Osteocyte (in vitro differentiated cells): ENCODE data around the gene RFPL3. TPM values are rescaled to one million over a fixed set of nuclear protein-coding genes. Genes with fewer than 3 reads are reported as not detected.

Experiments
- DNase-seq: peaks from one replicate; pipeline ENCODE4 v3.0.0; 2021; ENCODE audit warnings: mixed read lengths; ENCODE audit not compliant: unreplicated experiment; ENCODE audit errors: extremely low spot score
- H3K27ac Mint-ChIP-seq: one replicate; pipeline ENCODE4 v1.8.0; 2021; ENCODE audit warnings: mild to moderate bottlenecking, mixed read lengths; ENCODE audit not compliant: unreplicated experiment
- H3K27me3 Mint-ChIP-seq: one replicate; pipeline ENCODE4 v1.8.0; 2021; ENCODE audit warnings: mixed read lengths; ENCODE audit not compliant: unreplicated experiment
- H3K36me3 Mint-ChIP-seq: one replicate; pipeline ENCODE4 v1.8.0; 2021; ENCODE audit warnings: mixed read lengths; ENCODE audit not compliant: unreplicated experiment
- H3K4me1 Mint-ChIP-seq: one replicate; pipeline ENCODE4 v1.8.0; 2021; ENCODE audit warnings: mixed read lengths; ENCODE audit not compliant: unreplicated experiment
- H3K4me3 Mint-ChIP-seq: one replicate; pipeline ENCODE4 v1.8.0; 2021; ENCODE audit warnings: mild to moderate bottlenecking, moderate library complexity, mixed read lengths; ENCODE audit not compliant: unreplicated experiment
- H3K9me3 Mint-ChIP-seq: one replicate; pipeline ENCODE4 v1.8.0; 2021; ENCODE audit warnings: mixed read lengths; ENCODE audit not compliant: unreplicated experiment
- total RNA-seq: library from RNA; stranded (reverse); gene quantifications from 2 replicates; pipeline ENCODE4 v1.2.1, GENCODE V29; 2021
- TF ChIP-seq, protein P1 (sequence below): fragments of 200-600 bp; sonication (generic); IDR thresholded peaks from 2 replicates; pipeline ENCODE4 v1.5.0; 2021; ENCODE audit warnings: antibody characterized with exemption, mild to moderate bottlenecking, moderate library complexity

RFPL3 gene
- total RNA-seq, 1 donor from 2014 or later: not detected

DNA sequence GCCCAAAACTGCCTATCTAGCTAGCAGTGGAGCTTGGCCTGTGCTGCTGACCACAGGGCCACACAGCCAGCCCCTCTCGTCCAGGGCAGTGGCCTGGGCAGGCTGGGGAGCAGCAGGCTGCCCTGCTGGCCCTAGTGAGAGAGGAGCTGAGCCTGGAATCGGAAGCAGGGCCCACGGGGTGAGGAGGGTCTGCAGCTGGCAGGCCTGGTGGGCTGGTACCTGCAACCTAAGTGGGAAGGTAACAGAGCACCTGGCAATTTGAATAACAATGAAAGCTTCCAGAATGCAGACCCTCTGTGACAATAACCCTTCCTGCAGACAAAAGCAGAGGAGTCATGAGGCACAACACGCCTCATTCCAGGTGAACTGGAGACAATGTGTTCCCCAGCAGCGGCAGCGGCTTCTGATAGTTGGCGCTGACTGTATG is 31.8 kb upstream of the RFPL3 start:
- H3K4me1 Mint-ChIP-seq: no peaks in the 10 kb centered on the region
- no peaks in the 10 kb centered on the region for H3K27me3 Mint-ChIP-seq
- TF ChIP-seq, protein P1, sequence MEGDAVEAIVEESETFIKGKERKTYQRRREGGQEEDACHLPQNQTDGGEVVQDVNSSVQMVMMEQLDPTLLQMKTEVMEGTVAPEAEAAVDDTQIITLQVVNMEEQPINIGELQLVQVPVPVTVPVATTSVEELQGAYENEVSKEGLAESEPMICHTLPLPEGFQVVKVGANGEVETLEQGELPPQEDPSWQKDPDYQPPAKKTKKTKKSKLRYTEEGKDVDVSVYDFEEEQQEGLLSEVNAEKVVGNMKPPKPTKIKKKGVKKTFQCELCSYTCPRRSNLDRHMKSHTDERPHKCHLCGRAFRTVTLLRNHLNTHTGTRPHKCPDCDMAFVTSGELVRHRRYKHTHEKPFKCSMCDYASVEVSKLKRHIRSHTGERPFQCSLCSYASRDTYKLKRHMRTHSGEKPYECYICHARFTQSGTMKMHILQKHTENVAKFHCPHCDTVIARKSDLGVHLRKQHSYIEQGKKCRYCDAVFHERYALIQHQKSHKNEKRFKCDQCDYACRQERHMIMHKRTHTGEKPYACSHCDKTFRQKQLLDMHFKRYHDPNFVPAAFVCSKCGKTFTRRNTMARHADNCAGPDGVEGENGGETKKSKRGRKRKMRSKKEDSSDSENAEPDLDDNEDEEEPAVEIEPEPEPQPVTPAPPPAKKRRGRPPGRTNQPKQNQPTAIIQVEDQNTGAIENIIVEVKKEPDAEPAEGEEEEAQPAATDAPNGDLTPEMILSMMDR: no peak
- peaks cover 6% of the 10 kb centered on the region for H3K9me3 Mint-ChIP-seq
- no peaks in the 10 kb centered on the region for H3K36me3 Mint-ChIP-seq
- no peak overlapping the region for H3K27ac Mint-ChIP-seq
- no peak overlapping the region for H3K4me3 Mint-ChIP-seq
- no peak for DNase-seq

DNA sequence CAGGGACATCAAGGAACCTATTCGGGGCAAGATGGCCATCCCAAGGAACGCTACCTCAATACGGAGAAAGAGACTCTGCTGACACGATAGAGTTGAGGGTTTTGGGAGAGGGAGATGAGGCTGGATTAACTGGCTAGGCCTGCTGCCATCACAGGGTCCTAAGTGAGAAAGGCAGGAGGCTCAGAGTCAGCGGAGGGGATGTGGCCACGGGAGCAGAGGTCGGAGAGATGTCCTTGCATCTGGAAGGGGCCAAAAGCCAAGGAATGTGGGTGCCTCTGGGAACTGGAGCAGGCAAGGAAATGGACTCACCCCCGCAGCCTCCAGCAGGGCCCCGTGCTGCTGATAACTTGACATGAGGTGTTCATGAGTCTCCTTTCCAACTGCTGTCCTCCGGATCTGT is 31.0 kb upstream of the RFPL3 start:
- no peak overlapping the region for H3K27ac Mint-ChIP-seq

DNA sequence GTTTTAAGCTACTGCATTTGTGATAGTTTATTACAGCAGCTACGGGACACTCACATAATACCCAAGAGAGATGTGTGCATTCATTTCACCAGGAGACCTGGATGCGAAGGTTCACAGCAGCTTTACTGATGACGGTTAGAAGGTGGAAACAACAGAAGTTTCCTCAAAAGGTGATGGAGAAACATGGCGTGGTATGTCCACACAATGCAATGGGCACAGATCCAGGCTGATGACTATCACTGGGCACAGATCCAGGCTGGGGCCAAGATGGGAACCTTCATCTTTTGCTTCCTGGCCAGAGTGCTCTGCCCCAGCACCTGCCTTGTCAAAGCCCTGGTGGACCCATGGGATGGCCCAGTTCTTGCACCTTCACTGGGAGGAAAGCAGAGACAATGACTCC is 30.6 kb upstream of the RFPL3 start:
- Mint-ChIP-seq H3K4me3 (no peak overlapping the region), H3K27ac (no peak overlapping the region), H3K27me3 (no peaks in the 10 kb centered on the region), H3K9me3 (peaks cover 6% of the 10 kb centered on the region), H3K36me3 (no peaks in the 10 kb centered on the region), H3K4me1 (no peaks in the 10 kb centered on the region)
- peak; percentile 48 for DNase-seq
- TF ChIP-seq, protein P1: no peak

More for the DNA sequence above, 31.0 kb upstream of the RFPL3 start:
- no peaks in the 10 kb centered on the region for H3K27me3 Mint-ChIP-seq
- DNase-seq: peak; percentile 62
- no peaks in the 10 kb centered on the region for H3K4me1 Mint-ChIP-seq
- H3K4me3 Mint-ChIP-seq: no peak overlapping the region
- H3K36me3 Mint-ChIP-seq: no peaks in the 10 kb centered on the region
- peaks cover 6% of the 10 kb centered on the region for H3K9me3 Mint-ChIP-seq
- TF ChIP-seq, protein P1: no peak

DNA sequence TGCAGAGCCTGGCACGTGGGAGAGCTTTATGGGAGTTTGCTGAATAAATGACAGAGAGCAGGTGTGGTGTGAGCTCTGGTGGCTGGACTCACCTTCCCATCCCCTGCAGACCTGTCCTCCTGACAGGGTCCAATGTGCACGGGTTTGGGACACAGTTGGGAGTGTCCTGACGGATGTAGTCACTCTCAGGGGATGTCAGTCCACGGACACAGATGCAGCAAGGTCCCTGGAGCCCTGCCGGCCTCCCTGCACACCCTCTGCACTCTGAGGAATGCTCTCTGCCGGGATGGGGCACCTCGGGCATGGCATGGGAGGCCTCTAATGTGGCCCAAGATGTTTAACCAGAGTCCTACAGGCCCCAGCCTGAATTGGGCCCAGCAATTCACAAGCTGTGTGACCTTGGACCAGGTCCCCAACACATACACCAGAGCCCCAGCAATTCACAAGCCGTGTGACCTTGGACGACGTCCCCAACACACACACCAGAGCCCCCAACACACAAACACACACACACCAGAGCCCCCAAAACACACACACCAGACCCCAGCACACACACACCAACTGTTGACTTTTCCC is 30.0 kb upstream of the RFPL3 start:
- no peaks in the 10 kb centered on the region for H3K4me1 Mint-ChIP-seq
- no peak overlapping the region for H3K4me3 Mint-ChIP-seq
- H3K27me3 Mint-ChIP-seq: no peaks in the 10 kb centered on the region
- no peak overlapping the region for H3K27ac Mint-ChIP-seq
- DNase-seq: peak; percentile 75
- H3K9me3 Mint-ChIP-seq: peaks cover 6% of the 10 kb centered on the region
- TF ChIP-seq, protein P1: no peak
- no peaks in the 10 kb centered on the region for H3K36me3 Mint-ChIP-seq

DNA sequence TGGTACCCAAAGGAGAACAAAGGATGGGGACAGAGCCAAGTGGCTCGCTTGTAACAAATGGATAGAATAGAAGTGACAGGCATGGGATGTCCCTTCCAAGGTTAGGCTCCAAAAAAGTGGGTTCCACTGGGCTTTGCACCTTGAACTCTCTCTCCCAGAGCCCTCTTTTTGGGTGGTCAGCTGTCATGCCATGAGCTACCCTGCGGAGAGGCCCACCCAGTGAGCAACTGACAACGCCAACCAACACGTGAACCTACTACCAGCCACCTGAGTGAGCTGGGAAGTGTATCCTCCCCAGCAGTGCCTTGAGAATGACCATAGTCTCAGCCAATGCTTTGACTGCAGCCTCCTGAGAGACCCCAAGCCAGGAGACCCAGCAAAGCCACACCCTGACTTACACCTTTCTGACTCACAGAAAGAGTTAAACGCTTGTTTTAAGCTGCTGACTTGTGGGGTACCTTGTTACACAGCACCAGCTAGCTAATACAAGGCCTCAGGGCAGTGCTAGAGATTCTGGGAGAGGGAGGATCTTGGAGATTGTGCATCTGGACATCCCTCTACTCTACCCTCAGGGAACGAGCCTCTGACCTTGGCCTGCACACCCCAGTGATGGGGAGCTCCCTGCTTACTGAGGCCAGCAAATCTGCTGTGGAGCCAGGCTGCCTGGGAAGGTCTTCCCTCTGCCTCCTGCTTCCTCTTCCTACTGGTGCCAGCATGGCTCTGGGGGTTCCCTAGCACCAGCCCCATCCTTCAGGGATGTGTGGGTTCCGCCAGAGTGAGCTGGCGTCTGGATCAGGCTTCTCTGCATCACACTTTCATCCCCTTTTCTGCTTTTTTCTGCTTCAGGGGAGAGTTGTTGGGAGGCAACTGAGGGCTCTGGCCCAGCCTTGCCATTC is 29.1 kb upstream of the RFPL3 start:
- Mint-ChIP-seq H3K4me1 (no peaks in the 10 kb centered on the region), H3K36me3 (no peaks in the 10 kb centered on the region), H3K9me3 (peaks cover 6% of the 10 kb centered on the region), H3K27me3 (no peaks in the 10 kb centered on the region), H3K4me3 (no peak overlapping the region), H3K27ac (no peak overlapping the region)
- TF ChIP-seq, protein P1: no peak
- DNase-seq: peak; percentile 68
